ENCODE measurements around the gene MSI2. TPM values are rescaled to one million over a fixed set of nuclear protein-coding genes. Genes with fewer than 3 reads are reported as not detected.

Gene MSI2
- total RNA-seq, 1 donor, result 23.2 TPM

DNA sequence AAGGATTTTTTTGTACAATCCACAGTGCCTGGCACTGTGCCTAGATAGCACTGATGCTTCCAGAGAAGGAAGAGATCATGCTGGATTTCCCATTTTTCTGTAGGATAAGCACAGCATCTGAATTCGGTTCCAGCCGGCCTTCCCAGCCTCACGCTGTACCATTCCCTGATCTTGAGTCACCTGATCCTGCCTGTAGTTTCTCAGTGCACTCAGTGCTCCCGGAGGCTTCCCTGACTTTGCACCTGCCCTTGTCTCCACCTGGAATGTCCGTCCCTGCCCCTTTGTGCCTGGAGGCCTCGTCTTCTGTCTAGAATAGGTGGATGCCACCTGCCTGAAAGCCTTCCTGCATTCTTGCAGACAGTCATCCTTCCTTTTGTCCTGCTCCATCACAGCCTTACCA, 308.9 kb downstream of the MSI2 start:
- Histone ChIP-seq H3K36me3 (ENCODE audit: insufficient read depth, low read length) (no peaks in the 10 kb centered on the region), H4K20me1 (ENCODE audit: insufficient read depth, low read length) (no peaks in the 10 kb centered on the region), H3K9me3 (ENCODE audit: low read depth, low read length) (no peaks in the 10 kb centered on the region), H3K4me2 (ENCODE audit: insufficient read depth, low read length) (no peak overlapping the region), H3K27ac (ENCODE audit: low read depth, low read length) (no peak overlapping the region), H3K4me3 (ENCODE audit: insufficient read depth, low read length) (no peak overlapping the region), H3K4me1 (ENCODE audit: insufficient read depth, low read length) (no peaks in the 10 kb centered on the region), H2AFZ (ENCODE audit: low read length) (no peak overlapping the region), H3K79me2 (ENCODE audit: insufficient read depth, low read length) (no peaks in the 10 kb centered on the region), H3K27me3 (ENCODE audit: insufficient read depth, low read length) (no peaks in the 10 kb centered on the region)
- TF ChIP-seq, protein P1, sequence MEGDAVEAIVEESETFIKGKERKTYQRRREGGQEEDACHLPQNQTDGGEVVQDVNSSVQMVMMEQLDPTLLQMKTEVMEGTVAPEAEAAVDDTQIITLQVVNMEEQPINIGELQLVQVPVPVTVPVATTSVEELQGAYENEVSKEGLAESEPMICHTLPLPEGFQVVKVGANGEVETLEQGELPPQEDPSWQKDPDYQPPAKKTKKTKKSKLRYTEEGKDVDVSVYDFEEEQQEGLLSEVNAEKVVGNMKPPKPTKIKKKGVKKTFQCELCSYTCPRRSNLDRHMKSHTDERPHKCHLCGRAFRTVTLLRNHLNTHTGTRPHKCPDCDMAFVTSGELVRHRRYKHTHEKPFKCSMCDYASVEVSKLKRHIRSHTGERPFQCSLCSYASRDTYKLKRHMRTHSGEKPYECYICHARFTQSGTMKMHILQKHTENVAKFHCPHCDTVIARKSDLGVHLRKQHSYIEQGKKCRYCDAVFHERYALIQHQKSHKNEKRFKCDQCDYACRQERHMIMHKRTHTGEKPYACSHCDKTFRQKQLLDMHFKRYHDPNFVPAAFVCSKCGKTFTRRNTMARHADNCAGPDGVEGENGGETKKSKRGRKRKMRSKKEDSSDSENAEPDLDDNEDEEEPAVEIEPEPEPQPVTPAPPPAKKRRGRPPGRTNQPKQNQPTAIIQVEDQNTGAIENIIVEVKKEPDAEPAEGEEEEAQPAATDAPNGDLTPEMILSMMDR (IDR thresholded peaks at IDR 0.05; ENCODE audit: extremely low read depth, low read depth, low read length), result no peak
- DNase-seq (ENCODE audit: insufficient read length, low spot score, missing footprints), result no peak

DNA sequence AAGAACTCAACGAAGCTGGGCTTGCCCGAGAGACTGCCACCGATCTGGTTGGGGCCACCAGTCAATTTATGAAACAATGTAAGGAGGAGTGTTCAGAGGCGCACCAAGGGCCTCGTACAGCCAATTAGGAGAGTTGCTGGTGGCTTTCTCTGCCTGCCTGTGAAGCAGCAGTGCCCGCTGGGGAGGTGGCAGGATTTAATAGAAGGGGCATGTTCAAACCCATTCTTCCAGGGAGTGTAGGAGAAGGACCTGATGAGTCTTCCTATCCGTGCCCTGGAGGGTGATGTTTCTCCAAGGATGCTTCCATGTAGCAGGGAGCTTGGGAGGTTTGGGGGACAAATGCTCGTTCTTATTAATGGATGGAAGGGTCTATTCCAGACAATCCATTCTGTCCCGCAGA, 310.4 kb downstream of the MSI2 start:
- Histone ChIP-seq H3K27me3 (ENCODE audit: insufficient read depth, low read length) (no peaks in the 10 kb centered on the region), H3K36me3 (ENCODE audit: insufficient read depth, low read length) (no peaks in the 10 kb centered on the region)

DNA sequence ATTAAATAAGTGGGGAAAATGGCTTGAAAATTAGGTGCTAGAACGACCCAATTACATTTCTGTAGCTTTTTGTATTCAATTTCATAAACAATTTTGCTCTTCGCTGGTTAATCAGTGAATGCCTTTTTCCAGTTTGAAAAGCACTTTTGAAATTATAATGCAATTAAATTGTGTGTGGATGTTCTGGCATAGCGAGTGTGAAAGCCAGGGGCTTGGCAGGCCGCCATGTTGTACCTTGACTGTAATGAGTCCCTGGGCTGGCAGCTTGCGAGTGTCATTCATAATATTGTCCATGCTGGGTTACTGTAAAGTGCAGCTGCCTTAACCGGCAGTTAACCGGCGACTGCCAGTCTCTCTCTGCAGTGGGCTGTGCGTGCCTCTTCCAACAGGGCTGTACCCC, 310.9 kb downstream of the MSI2 start:
- no peaks in the 10 kb centered on the region for H3K79me2 ChIP-seq (ENCODE audit: insufficient read depth, low read length)
- no peak overlapping the region for H3K4me2 ChIP-seq (ENCODE audit: insufficient read depth, low read length)
- no peak overlapping the region for H2AFZ ChIP-seq (ENCODE audit: low read length)
- TF ChIP-seq, protein P1 (IDR thresholded peaks at IDR 0.05; ENCODE audit: extremely low read depth, low read depth, low read length), result no peak
- no peaks in the 10 kb centered on the region for H3K36me3 ChIP-seq (ENCODE audit: insufficient read depth, low read length)
- no peak overlapping the region for H3K4me3 ChIP-seq (ENCODE audit: insufficient read depth, low read length)
- no peaks in the 10 kb centered on the region for H3K27me3 ChIP-seq (ENCODE audit: insufficient read depth, low read length)
- H3K4me1 ChIP-seq (ENCODE audit: insufficient read depth, low read length), result no peaks in the 10 kb centered on the region
- H3K27ac ChIP-seq (ENCODE audit: low read depth, low read length), result no peak overlapping the region
- H3K9me3 ChIP-seq (ENCODE audit: low read depth, low read length), result no peaks in the 10 kb centered on the region
- peak; percentile 27 for DNase-seq (ENCODE audit: insufficient read length, low spot score, missing footprints)
- no peaks in the 10 kb centered on the region for H4K20me1 ChIP-seq (ENCODE audit: insufficient read depth, low read length)

More for the DNA sequence above, 310.4 kb downstream of the MSI2 start:
- Histone ChIP-seq H3K4me3 (ENCODE audit: insufficient read depth, low read length) (no peak overlapping the region), H3K27ac (ENCODE audit: low read depth, low read length) (no peak overlapping the region), H3K4me2 (ENCODE audit: insufficient read depth, low read length) (no peak overlapping the region), H3K79me2 (ENCODE audit: insufficient read depth, low read length) (no peaks in the 10 kb centered on the region), H4K20me1 (ENCODE audit: insufficient read depth, low read length) (no peaks in the 10 kb centered on the region), H3K4me1 (ENCODE audit: insufficient read depth, low read length) (no peaks in the 10 kb centered on the region), H2AFZ (ENCODE audit: low read length) (no peak overlapping the region), H3K9me3 (ENCODE audit: low read depth, low read length) (no peaks in the 10 kb centered on the region)
- TF ChIP-seq, protein P1 (IDR thresholded peaks at IDR 0.05; ENCODE audit: extremely low read depth, low read depth, low read length), result no peak
- peak; percentile 31 for DNase-seq (ENCODE audit: insufficient read length, low spot score, missing footprints)

DNA sequence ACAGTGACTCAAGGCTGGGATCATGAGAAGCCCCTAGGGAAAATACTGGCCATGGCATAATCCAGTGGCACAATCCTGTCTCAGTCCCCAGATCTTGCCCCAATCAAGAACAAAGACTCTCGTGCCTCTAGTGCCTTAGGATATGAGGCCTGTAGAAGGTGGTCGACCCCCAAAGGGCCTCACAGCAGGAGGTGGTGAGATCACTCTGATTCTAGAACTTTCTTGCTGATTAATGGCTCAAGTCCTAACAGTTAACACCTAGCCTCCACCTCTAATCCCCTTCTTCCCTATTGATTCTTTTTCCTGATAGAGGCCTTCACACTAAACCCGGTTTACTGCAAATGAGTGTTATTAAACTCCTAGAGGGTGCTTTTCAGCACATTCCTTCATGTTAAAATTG, 312.0 kb downstream of the MSI2 start:
- no peaks in the 10 kb centered on the region for H3K4me1 ChIP-seq (ENCODE audit: insufficient read depth, low read length)
- no peaks in the 10 kb centered on the region for H3K27me3 ChIP-seq (ENCODE audit: insufficient read depth, low read length)
- H2AFZ ChIP-seq (ENCODE audit: low read length), result no peak overlapping the region
- no peaks in the 10 kb centered on the region for H3K79me2 ChIP-seq (ENCODE audit: insufficient read depth, low read length)
- DNase-seq (ENCODE audit: insufficient read length, low spot score, missing footprints), result no peak
- no peak overlapping the region for H3K4me2 ChIP-seq (ENCODE audit: insufficient read depth, low read length)
- H3K27ac ChIP-seq (ENCODE audit: low read depth, low read length), result no peak overlapping the region
- no peaks in the 10 kb centered on the region for H3K36me3 ChIP-seq (ENCODE audit: insufficient read depth, low read length)
- TF ChIP-seq, protein P1 (IDR thresholded peaks at IDR 0.05; ENCODE audit: extremely low read depth, low read depth, low read length), result no peak
- no peak overlapping the region for H3K4me3 ChIP-seq (ENCODE audit: insufficient read depth, low read length)
- no peaks in the 10 kb centered on the region for H4K20me1 ChIP-seq (ENCODE audit: insufficient read depth, low read length)
- H3K9me3 ChIP-seq (ENCODE audit: low read depth, low read length), result no peaks in the 10 kb centered on the region
